HG03064 (cell line): Measurements from ENCODE around the gene C9orf78.

Experiments
- ATAC-seq: cut with Tn5 transposase; IDR thresholded peaks from one replicate; pipeline ENCODE4 v1.9.1; 2021; ENCODE audit warnings: low read depth; ENCODE audit not compliant: unreplicated experiment

C9orf78 gene

DNA sequence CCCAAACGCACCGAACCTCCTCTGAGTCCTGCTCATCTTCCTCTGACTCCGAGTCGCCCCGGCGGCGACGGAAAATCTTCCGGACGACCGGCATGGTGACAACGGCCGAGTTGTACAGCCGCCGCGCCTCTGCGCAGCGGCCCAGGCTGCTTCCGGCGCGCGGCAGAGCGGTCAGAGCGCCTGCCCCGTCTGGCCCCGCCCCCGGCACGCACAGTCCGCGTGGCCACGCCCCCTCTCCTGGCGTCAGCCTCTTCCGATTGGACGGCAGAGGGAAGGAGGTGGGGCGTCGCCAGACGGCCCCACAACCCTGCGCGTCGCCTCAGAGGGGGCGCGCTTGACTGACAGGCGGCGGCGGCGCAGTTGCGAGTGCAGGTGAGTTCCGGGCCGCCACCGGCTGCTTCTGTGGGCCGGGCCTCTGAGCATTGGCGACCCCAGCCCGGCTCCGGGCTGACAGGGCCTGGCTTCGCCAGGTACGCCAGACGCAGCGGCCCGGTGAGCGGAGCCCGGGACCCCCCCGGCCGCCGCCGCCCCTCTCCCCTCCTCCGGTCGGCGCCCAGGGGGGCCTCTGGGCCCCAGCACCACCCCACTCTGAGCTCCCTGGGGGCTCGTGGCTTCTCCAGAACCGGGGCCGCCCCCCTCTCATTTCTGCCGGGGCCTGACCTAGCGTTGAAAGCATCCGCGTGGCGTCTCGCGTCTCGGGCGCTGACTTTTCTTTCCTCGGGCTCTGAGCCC, at the start of gene C9orf78, which contains the start of gene USP20:
C9orf78 (minus strand) TSS at position 148 of the 732 bp plus-strand sequence; CDS start at position 94, 54 bp downstream.
USP20 (plus strand) TSS at position 331 of the 732 bp plus-strand sequence. CDS start 17,098 bp downstream, outside the sequence.
- peak; percentile 83 for ATAC-seq

- peak; percentile 40 for ATAC-seq
Observed at GRCh38 chr9:129884220-129885017, 49.3 kb upstream of the C9orf78 start.

DNA sequence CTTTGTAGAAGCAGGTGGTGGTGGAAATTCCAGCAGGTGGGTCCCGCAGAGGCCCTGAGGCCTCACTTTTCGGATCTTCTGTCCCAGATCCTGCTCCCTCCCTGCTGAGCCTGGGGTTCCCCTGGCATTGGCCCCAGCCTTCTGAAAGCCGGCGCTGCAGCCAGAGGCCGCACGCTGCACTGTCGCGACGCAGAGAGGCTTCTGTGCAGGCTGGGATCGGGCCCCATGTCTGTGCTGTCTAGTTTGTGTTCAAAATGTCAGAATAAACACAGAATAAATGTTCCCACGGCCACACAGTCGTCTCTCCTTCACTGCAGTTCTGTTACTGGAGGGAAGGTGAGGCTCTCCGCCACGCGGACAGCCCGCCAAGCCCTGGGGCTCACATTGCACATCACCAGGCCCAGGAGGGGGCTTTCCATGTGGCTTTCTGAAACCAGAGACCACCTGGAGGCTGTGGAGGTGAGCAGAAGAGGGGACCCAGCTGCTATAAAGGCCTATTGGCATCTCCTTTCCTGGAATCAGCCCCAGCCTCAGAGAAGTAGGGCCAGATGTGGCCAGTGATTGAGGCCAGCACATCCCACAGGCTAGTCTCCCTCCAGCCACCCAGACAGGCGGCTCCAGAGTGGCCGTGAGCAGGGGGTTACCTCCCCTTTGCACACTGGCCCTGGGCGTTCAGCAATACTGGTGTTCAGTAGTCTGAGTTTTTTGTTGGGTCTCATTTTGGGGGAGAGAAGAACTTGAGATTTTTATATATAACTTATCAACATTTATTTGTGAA, 46.7 kb upstream of the C9orf78 start:
- ATAC-seq: no peak

DNA sequence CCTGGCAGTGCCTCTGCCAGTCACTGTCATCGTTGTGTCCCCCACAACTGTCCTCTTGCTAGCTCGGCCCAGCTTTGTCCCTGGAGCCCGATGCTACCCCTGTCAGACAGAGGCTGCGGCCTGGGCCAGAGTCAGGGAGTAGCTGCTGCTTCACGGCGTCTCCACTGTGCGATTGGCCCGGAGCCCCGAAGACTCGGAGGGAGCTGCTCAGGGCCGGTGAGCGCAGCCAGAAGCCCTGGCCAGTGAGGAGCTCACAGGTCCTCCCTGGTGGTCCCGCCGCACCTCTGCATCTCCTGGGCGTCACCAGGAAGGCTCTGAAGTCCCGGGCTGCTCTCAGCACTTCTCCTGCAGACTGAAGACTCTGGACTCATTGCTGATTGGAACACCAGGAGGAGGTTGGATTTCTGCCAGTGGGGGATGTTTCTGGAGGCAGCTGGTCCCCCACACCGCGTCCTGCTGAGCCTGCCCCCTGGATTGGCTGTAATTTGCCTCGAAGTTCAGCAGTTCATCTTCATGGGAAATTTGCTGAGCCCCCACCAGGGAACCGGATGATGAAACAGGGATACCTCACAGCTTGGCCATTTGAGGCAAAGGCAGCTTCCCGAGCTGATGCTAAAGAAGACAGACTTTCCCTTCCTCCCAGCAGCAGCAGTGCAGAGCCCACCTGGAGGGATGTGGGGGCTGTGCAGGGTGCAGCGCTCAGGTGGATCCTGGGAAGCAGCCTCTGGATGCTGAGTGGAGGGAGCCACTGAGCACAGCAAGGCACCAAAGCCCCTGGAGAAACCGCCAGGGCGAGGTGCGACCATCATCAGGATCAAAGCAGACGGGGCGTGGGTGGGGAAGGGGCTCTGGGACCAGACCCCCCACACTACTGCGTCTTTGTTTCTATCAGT, 45.8 kb upstream of the C9orf78 start:
- ATAC-seq: no peak

- ATAC-seq: no peak
Observed at GRCh38 chr9:129879991-129880653, 45.0 kb upstream of the C9orf78 start.

DNA sequence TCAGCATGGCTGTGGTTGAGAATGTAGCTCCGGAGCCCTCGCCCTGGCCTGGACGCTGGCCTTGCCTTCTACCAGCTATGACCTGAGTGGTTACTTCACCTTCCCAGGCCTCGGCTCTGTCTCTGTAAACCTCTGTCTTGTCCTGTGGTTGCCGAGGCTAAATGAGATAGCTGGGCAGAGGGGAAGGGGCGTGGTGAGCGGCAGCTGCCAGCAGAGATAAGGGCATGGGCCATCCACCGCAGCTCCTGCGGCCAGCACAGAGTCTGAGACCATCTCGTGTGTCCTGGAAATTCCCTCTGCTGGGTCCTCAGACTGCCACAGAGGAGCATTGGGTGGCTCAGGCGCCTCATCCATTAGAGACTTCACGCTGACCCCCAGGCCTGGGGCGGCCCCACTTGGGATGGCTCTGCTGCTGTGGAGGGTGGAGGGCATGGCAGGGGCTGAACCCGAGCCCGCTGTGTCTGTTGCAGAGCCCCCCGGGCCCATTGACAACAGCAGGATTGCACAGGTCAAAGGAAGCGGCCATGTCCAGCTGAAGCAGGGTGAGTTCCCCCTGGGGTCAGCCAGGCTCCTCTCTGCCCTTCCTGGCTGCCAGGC, 44.1 kb upstream of the C9orf78 start:
- no peak for ATAC-seq

DNA sequence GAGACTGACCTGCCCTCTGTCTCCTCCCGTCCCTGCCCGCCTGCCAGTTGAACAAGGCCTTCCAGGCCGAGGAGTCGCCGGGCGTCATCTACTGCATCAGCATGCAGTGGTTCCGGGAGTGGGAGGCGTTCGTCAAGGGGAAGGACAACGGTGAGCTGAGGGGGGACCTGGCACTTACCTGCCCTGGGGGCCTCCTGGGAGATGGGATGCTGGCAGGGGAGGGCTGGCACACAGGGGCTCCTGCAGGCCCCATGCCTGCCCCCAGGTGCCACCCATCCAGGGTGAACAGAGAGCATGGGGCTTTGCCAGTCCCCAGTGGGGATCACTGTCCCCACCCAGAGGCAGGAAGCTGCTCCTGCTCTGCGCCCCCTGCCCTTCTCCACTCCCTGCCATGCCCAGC, 43.2 kb upstream of the C9orf78 start:
- ATAC-seq: no peak

DNA sequence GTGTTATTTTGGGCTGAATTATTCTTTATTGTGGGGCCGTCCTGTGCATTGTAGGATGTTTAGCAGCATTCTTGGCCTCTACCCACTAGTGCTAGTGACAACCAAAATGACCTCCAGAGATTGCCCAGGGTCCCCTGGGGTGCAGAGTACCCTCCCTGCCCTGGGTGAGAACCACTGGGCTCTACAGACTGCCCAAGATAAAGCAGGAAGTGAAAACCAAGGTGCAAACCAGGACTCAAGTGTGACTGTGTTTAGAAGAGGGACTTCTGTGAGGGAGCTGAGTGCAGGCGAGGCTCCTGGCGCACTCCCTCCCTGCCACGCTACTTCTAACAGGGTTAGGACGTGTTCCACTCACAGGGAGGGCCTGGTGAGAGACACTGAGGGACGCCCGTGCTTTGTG, 41.7 kb upstream of the C9orf78 start:
- no peak for ATAC-seq

- no peak for ATAC-seq
Observed at GRCh38 chr9:129875687-129876395, 40.8 kb upstream of the C9orf78 start.

DNA sequence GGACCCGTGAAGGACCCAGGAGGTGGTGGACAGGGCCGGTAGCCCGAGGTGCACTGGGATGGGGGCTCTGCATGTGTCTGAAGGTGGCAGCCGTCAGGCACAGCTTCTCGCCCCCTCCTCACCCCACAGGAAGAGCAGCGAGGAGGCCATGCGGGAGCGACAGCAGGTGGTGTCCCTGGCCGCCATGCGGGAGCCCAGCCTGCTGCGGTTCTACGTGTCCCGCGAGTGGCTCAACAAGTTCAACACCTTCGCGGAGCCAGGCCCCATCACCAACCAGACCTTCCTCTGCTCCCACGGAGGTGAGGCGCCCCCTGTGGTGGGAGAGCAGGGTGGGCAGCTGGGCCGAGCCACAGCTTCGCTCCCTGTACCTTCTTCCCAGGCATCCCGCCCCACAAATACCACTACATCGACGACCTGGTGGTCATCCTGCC, 40.1 kb upstream of the C9orf78 start:
- ATAC-seq: no peak

- ATAC-seq: no peak
Observed at GRCh38 chr9:129874261-129875101, 39.4 kb upstream of the C9orf78 start.

DNA sequence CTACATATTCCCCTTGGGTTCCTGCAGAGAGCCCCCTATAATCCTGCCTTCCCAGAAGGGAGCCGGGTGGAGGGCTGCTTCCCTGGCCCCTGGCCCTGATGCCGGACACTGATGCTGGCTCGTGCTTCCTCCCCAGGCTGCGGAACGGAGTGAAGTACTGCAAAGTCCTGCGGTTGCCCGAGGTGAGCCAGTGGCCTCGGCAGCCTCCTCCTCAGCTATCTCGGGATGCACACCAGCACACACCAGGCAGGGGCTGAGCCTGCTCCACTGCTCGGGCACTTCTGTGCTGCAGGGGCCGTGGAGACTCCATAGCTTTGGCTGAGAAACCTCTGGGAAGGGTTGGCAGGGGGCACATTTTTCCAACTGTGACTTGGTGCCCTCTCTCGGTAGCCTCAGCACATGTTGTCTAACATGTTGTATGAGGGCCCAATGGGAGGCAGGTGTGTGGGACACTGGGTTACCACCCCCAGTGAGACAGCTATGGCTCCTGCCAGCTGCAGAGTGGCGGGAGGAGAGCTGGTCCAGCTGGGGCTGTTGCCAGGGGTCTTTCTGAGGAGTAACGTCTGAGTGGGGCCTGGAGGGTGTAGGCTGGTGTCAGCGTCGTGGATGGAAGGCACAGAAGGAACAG, 38.6 kb upstream of the C9orf78 start:
- ATAC-seq: no peak

DNA sequence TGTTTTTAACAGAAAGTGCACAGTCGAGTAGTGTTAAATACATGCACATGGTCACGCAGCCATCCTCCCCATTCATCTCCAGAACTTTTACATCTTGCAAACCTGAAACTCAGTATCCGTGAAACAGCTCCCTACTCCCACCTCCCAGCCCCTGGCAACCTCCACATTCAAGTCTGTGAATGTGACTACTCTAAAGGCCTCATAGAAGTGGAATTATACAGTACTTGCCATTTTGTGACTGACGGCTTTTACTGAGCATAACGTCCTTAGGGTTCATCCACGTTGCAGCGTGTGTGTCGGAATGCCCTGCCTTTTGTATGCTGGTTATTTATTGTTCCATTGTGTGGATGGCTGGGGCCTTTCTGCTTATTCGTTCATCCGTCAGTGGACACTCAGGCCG, 36.0 kb upstream of the C9orf78 start:
- ATAC-seq: no peak

DNA sequence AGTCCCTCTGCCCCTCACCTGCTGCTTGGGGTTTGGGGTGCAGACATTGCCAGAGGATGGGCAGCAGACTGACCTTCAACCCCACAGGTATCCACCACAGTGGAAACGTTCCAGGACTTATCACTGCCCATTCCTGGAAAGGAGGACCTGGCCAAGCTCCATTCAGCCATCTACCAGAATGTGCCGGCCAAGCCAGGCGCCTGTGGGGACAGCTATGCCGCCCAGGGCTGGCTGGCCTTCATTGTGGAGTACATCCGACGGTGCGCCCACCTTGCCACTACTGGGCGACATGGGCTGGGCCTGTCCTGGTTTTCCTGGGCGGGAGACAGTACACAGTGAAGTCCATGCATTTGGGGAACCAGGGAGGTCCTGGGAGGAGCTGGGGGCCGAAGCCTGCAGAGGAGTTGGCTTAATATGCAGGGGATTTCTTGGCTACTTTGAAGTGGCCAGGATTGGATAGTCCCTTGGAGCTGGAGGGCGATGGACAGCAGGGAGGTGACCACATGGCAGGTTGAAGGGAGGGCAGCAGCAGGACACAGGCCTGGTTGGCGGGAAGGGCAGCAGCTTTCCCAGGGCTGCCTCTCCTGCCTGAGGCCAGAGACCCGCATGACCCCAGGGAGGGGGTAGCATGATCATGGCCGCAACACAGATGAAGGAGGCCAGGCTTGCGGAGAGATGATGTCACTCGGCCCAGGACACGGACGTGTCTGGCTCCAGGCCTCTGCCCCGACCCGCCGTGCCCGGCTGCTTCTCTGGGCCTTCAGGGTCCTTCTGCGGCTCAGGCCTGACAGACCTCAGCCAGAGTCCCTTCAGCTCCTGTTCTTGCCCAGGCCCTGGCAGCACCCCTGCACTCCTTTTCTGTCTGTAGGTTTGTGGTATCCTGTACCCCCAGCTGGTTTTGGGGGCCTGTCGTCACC, 34.8 kb upstream of the C9orf78 start:
- ATAC-seq: no peak

DNA sequence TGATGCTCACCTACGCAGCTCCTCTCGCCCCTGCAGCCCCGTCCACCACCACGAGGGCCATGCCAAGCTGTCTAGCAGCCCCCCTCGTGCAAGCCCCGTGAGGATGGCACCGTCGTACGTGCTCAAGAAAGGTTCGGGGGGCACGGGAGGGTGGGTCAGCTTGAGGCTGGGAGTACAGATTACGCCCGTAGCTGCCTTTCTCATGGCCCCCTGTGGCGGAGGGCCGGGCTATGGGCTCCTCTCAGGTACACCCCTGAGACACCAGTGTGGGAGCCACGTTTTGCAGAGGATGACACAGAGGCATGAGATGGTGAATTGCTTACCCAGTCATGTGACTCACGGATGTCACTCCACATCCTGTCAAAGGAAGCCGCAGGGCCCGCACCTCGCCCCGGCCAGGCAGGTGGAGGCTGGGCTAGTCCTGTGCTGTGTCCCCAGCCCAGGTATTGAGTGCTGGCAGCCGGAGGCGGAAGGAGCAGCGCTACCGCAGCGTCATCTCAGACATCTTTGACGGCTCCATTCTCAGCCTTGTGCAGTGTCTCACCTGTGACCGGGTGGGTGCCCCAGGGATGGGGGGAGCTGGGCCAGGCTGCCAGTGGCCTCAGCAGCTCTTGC, 33.9 kb upstream of the C9orf78 start:
- ATAC-seq: no peak
